Globus pallidus (tissue), 1 donor: ENCODE measurements around the gene DGKI.

Experiments
- DNase-seq: peaks from one replicate; pipeline ENCODE4 v3.0.0-alpha.2; 2015; ENCODE audit warnings: low spot score

DGKI gene

DNA sequence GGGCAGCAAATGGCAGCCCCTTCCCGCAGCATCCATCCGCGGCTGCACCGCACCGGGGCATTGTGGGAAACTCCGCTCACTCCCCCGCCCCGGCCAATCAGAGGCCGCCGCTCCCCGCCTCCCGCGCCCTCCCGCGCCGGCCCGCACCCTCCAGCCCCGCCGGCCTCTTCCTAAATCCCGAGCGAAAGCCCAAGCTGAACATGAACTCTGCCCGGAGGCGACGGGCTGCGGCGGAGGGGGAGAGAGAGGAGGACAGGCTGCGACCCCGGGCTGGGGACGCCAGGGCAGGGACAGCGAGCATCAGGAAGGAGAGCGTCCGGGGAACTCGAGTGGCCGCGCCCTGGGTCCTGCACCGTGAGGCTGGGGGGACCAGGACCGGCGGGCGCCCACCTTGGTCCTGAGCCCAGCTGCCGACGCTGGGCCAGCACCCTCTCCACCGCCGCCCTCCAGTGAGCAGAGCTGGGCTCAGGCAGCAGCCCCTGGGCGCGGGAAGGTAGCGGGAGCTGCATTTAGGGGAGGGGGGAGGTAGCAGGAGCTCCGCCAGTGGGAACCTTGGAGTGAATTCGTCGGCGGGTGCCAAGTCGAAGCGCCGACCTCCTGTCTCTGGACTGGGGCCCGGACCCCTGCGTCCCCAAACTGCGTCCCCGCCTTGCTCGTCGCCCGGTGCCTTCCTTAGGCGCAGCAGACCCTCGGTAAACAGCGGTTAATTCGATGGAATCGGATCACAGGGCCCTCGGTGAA, at the start of gene DGKI:
TSS of gene DGKI (minus strand) at position 148 of the 741 bp plus-strand sequence.
- DNase-seq: peak; percentile 77

DNA sequence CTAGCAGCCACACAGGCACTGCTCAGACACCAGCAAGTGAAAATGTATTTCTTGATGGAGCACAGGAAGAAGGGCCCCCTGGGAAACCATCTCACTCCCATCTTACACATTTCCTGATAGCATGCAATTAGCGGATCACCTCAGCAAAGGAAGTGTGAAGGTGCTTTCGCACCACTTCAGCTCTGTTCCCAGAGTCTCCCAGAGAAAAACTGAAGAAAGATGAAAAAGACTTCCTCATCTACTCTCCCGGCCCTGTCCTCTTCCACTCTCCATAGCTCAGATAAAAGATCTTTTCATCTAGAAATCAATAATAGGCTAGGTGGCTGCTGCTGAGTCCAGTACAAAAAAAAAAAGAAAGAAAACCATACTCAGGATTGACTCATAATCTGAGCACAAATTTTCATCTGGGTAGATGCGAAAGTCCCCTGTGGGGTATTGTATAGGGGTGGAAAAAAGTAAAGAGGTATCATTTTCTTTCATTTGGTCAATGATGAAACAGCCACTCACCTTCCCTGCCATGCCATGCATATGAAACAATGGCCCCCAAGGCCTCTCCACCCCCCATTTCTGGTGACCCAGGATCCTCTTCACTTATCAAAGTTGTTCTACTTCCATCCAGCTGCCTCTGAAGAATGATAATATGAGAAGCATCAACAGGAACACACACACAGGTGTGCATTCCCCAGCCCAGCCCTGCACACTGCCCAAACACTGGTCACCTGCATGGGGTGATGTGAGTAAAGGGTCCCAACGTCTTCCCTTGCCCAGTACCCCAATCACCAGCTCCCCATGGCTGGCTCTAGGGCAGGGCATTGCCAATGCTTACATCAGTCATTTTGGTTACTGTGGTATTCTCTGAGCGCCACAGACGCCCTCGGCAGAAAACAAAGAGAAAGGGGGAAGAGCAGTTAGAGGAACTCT, 48.8 kb upstream of the DGKI start:
- no peak for DNase-seq

DNA sequence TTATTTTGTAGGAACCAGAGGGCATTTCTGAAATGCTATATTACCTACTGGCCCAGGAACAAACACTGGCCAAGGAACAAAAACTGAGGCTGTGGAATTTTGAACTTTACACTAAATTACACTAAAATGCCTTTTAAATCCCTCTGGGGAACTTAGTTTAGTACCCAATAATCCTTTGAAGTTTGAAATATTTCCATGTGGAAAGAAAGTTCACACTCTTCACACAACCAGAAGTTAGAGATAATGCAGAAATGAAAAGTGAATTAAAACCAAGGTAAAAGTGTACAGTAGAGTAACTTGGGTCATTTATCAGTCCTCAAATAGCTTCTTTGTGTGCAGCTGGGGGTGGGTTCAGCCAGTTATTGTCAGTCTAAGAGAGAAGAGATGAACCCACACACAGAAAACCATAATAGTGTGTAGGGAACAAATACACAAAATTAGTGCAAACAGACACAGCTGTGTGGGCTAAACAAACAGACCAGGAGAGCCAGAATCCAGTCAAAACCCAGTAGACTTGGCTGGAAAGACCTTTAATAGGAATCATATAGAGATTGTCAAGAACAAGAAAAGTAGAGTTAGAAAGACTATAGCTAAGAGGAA, 46.5 kb upstream of the DGKI start:
- no peak for DNase-seq

DNA sequence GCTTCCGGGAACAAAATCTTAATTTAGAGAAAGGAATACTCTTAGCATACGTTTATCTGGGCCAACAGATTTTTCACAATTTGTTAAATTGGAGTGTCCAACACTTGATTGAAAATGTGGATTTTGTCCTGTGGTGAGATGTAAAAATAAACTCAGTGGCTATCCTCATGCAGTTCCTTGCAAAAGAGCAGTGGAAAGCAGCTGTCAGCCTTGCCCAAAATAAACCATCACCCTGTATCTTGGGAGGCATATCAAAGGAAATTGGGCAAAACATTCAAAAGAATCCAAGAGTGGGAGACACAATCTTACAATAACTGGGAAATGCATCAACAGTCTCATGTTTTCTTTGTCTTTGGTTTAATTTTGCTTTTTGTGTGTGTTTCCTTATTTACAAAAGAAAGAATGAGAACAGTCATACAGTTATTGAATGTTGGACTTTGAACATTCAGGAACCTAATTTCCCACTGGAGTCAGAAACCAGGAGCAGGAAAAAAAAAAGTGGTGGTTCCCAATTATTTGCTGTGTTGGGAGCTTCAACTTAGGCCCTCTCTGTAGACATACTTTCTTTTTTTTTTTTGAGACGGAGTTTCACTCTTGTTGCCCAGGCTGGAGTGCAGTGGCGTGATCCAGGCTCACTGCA, 44.4 kb upstream of the DGKI start:
- DNase-seq: no peak

DNA sequence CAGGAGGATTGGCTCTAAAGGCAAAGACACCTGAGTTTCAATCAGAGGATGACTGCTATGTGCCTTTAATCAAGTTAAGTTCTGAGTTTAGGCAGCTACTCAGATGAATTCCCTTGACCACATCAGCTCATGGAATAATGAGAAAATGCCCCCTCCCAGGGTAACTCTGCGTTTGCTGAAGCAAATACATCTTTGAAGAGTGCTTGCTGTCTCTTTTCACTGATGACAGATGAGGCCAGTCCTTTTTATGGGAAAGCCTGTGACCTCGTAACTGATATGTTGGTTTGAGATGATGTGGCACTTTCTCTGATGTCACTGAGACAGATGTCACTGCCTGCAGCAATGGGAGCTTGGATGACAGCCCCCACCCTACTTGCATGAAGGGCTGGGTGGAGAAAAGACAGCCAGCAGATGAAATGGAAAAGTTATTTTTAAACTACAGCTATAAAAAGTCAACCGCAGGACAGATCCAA, 43.7 kb upstream of the DGKI start:
- no peak for DNase-seq

DNA sequence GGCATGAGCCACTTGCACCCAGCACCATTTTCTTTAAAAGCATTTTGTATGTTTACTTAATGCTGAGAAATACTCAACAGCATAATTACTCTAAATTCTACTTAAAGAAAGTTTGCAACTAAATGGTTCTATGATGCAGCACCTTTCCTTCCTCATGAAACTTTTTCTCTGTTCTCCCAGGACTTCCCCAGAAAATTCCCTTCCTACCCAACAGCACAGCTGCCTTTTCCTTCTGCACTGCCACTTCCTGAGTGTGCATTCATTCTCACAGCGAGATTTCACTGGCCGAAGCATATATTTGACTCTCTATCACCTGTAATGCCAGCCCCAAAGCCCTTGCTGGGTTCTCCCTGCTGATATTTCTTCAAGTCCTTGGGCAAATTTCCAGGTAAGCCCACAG, 41.5 kb upstream of the DGKI start:
- no peak for DNase-seq

DNA sequence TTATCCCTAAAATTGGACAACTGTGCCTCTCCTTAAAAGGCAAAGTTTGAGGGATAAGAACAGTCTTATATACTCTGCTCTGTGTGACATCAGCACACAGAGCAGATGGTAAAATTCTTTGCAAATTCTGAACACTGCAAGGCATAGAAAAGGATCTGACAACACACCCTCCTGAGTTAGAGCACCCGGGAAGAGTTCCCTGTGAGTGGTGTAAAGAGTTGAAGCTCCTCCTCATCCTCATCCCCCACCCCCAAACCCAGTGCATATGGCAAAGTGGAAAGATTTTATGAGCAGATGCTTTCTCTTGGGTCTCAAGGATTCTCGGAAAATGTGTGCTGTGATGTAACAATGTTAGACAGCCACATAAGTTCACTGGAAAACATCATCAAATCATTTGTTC, 40.0 kb upstream of the DGKI start:
- DNase-seq: no peak

DNA sequence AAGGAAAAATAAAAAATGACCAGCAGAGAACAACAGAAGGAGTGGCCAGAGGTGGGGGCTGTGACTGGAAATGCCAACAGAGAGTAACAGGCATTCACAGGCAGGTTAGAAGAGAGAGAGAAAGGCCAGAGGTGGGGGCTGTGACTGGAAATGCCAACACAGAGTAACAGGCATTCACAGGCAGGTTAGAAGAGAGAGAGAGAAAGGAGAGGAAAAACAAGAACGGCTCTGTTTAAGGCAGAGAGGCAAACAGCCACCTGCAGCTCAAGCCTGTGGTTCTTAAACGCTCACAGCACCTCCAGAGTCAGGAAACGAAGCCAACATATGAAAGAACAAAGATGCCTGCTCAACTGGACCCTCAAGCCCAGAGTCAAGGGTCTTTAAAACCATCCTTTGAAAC, 39.5 kb upstream of the DGKI start:
- no peak for DNase-seq

DNA sequence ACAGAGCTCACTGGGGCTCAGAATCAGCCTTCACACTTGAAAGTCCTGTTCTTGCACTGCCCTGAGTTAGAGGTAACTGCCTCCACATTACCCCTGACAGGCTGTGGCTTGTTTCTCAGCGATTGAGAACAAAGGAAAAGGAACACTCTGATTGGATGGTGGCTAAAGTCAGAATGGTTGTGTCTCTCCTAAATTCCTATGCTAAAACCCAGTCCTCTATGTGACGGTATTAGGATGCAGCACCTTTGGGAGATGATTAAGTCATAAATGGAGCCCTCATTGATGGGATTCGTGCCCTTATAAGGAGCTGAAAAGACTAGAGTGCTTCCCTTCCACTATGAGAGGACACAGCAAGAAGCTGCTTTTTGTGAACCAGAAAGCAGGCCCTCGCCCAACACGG, 38.9 kb upstream of the DGKI start:
- no peak for DNase-seq

DNA sequence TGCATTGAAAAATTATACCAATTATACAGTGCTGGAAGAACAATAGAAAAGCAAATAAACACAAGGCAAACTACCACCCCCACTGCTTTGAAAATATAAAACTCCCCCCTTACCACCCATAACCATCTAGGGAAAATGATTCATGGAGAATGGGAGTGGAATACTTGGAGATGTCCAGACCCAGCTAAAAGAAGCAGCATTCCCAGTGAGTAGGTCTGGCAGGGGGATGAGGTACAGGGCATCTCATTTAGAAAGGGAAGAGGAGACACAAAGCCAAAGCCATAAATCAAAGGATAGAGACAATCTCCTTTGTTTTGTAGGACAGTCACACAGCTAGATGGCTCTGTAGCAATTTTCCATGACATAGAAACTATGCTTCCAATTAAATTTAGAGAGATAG, 36.0 kb upstream of the DGKI start:
- DNase-seq: no peak

DNA sequence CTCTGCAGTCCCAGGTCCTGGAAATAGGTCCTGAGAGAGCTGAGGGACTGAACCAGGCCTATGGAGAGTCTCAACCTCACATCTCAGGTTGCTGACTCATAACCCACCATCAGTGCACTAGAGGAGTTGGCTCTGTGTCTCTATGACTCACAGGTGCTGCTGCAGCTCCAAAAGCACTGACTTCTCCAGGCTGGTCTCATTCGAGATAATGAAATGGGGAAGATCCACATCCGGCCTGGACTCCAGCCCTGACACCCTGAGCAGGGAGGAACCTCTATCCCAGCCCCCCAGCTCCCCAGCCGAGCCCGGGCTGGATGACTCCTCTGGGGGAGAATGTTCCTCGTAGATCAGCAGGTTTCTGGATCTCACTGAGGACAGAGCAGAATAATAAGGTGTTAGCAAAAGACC, 35.5 kb upstream of the DGKI start:
- DNase-seq: no peak

DNA sequence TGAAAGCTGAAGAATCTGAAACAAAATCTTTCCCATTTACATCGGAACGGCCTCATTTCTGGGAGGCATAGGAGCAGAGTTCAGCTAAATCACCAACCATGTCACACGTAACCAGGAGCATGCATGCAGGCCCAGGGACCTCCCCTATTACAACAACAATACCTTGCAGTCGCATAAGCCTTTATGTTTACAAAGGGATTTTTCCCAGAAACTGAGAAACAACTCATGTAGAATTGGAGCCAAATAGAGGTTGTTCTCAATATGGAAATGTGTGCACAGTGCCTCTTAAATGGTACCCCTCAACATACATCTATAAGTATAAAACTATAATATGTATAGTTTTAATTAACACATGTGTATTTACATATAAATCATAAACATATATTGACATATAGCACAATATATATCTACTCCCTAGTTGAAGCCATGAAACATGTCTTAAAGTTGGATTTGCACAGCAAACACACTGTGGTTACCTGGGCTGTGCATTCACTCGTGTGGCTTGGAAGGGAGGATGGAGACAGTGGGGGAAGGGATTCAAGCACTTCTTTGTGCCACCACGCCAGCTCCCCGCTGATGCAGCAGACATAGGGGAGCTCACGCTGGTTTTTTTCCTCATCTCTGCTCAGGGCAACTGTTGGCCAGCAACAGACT, 35.0 kb upstream of the DGKI start:
- DNase-seq: no peak

DNA sequence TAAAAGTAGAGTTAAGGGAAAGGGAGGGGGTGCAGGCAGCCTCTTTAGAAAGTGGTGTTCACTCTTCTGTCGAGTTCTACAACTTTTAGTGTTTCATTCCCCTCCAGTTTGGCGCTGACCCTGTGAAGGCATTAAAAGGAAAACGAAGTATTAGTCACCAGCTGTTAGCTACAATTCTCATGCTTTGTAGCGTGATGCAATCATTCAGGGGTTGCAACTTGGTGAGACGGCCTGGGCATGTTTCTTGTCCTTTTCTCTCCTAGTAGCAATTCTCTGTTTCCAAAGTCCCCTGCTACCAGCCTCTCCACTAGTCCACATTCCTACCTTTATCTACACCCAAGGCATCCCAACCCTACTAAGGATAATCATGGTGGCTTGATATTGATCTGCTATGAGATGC, 33.7 kb upstream of the DGKI start:
- no peak for DNase-seq

DNA sequence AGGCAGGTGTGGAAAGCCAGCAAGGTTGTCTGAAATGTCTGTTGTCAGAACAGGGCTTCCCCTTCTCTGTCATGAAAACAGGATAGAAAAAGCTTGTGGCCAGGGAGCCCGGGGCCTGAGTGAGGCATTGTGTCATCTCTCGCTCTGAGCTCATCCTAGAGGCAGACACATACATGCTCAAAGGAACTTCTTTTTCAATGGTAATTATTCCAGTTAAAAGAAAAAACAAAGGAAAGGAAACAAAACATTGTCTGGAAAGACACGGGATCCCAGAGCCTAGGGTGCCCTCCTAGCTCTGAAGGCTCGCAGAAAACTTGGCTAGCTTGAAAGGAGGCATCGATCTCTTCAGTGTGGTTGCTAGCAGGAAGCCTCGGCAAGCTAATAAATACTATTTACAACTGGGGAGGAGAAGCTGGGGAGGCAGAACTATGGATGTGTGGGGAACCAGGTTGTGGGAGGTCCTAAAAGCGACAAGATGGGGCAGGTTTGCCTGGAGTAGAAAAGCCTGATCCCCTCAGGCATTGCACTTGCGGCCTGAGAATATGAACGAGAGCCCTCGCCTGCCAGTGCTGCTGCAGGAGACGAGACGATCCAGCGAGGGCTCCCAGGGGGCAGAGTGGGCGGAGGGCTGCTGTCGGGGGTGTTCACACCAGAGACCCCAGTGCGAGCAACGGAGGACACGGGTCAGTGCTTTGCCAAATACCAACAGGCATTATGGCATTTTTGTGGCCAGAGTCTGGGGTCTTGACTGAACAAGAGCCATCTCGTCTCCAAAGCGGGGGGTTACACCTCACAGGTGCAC, 32.8 kb upstream of the DGKI start:
- DNase-seq: no peak

DNA sequence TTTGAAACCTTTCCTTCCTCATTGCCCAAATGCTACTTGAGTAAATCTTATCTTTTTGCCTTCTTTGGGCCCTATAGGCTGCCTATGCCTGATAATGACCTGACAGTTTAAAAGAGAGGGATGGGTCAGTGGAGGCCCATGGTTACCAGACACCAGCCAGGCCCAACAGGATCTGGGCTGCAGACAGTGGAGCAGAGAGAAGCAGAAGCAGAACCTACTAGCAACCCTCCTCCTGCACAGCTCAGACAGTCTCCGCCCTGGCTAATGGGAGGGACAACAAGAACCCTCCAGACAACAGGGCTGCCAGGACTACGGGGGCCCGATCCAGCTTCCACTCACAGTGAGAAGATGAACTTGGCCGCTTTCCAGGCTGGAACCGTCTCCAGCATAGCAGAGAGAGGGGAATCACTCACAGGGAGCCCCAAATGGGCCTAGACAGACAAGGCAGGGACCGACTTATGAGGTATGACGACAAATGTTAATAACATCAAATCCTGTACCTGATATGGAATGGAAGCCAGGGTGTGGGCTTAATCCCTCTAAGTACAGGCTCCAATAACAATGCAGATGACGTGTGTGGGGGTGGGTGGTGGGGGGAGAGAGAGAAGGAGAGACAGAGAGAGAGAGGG, 31.7 kb upstream of the DGKI start:
- no peak for DNase-seq

DNA sequence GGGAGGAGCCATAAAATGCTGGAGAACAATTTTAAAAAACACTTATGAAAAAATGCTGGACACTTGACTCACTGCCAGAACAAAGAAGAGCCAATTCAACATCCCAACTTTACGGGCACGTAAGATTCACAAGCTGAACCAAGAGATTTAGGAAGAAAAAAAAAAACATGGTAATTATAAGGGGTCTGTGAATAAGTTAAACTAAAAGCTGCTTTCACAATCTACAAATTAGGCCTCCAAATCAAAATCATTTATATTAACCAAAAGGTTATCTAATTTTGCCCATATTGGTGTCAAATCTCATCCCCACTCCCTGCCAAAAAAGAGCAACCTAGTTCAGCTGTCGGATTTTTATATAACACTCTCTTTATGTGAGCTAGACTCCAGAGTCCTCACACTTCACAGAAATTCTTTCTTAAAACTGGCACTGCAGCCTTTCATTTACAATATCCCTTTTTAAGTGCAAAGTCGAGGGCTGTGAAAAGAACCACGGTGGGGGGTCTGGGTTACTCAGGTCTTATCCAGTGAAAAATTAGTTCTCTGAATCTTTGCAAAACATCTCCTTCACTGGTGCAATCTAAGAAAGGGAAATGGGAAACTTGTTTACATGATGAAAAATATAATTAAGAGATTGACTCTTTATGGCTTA, 30.4 kb upstream of the DGKI start:
- DNase-seq: no peak

DNA sequence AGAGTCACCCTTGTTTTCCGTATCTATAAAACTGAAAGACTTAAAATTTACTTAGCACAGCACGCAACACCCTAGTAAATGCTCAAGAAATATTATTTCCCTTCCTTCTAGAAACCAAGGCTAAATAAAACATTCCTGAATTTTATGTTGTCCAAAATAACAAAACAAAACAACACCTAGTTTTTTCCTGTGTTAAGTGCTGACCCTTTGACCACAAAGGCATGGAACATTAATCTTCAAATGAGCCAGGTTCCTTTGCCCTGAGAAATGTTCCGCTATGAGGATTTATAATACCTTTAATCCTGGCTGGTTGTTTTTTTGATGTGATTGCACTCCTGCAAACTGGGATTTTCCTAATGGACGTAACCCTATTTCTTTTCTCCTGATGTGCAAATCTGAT, 29.0 kb upstream of the DGKI start:
- DNase-seq: no peak

DNA sequence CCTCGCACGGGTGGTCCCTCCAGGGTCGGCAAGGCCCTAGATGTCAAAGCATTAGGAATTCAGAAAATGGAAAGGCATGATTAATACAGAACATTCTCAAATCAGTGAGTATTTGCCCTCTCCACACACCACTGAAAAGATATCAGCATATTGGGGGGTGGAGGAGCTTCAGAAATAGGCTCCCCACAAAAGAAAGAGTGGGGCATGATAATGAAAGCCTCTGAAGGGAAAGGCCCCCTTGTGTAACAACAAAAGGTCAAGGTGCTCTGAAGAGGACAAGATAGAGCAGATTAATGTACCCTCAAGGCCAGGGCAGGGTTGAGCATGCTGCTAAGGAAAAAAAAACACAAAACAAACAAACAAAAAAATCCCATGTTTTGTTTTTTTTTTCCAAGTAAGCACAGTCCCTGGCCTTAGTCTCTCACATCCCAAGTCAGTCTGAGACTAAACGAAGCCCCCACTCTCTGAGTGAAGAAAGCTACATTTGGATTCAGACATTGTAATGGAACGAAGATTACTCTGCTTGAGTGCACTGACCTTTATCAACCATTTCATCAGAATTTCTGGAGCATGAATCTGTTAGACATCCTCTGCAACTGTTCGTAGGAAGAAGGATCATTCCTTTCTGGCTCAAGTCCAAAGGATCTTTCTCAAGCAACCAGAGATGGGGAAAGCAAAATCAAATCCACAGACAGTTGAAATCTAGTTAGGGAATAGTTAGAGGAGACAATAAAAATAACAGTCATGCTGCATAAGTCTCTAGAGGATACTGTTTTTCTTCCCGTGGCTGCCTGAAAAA, 27.4 kb upstream of the DGKI start:
- DNase-seq: no peak

DNA sequence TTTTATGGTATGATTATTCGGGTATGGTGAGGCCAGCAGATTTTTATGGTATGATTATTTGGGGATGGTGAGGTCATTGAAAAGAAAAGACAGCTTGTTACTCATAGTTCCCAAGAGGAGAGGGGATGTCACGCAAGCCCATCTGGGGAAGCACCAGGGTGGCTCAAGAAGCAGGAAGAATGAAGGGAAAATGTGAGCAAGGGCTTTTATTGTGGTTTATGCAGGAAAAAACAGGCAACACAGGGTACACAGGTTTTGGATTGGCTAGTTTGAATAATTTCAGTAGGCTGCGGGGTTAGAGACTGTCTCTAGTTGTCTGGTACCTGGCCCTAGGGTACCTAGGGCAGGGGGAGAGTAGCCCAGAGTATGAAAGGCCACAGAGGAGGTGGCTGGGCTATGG, 26.8 kb upstream of the DGKI start:
- no peak for DNase-seq
